HG03439 (cell line): Measurements from ENCODE around the gene RAI14.

Experiments used
- ATAC-seq: cut with Tn5 transposase; IDR thresholded peaks from one replicate; pipeline ENCODE4 v1.9.1; 2021; ENCODE audit warnings: mild to moderate bottlenecking, moderate library complexity; ENCODE audit not compliant: unreplicated experiment

RAI14 gene

GRCh38 chr5:34639852-34640626 is 16.1 kb upstream of the RAI14 start:
- no peak for ATAC-seq

- ATAC-seq: no peak
Measured at GRCh38 chr5:34648039-34648839, 7.9 kb upstream of the RAI14 start.

- ATAC-seq: no peak
Measured at GRCh38 chr5:34648840-34649158, 7.3 kb upstream of the RAI14 start.

GRCh38 chr5:34651791-34652190 is 4.3 kb upstream of the RAI14 start:
- no peak for ATAC-seq

- no peak for ATAC-seq
Measured at GRCh38 chr5:34652466-34652865, 3.7 kb upstream of the RAI14 start.

- ATAC-seq: no peak
Measured at GRCh38 chr5:34652914-34653313, 3.2 kb upstream of the RAI14 start.

- ATAC-seq: no peak
Measured at GRCh38 chr5:34653708-34654107, 2.4 kb upstream of the RAI14 start.

- ATAC-seq: no peak
Measured at GRCh38 chr5:34655354-34655991, 655 bp upstream of the RAI14 start.

- no peak for ATAC-seq
Measured at GRCh38 chr5:34656700-34657273, 659 bp downstream of the RAI14 start.

- no peak for ATAC-seq
Measured at GRCh38 chr5:34657274-34657921, 1.3 kb downstream of the RAI14 start.

- ATAC-seq: no peak
Measured at GRCh38 chr5:34657988-34658387, 1.9 kb downstream of the RAI14 start.

GRCh38 chr5:34659168-34659567 is 3.0 kb downstream of the RAI14 start:
- no peak for ATAC-seq

GRCh38 chr5:34660444-34660843 is 4.3 kb downstream of the RAI14 start:
- no peak for ATAC-seq

GRCh38 chr5:34663771-34664496 is 7.8 kb downstream of the RAI14 start:
- no peak for ATAC-seq

- ATAC-seq: no peak
Measured at GRCh38 chr5:34666392-34667080, 10.4 kb downstream of the RAI14 start.

GRCh38 chr5:34667705-34668104 is 11.6 kb downstream of the RAI14 start:
- no peak for ATAC-seq

GRCh38 chr5:34669931-34670516 is 13.9 kb downstream of the RAI14 start:
- ATAC-seq: no peak

GRCh38 chr5:34672196-34672595 is 16.1 kb downstream of the RAI14 start:
- ATAC-seq: no peak

GRCh38 chr5:34673463-34674125 is 17.5 kb downstream of the RAI14 start:
- ATAC-seq: no peak
